GM10248 (cell line): ENCODE measurements around the gene CGA.

Experiments
- CTCF ChIA-PET: fragments of 300-600 bp; sonication (Branson Sonifier 250); formaldehyde crosslinking; extraction: SDS; loops from one replicate; lab custom pipeline; 2021; ENCODE audit warnings: antibody characterized with exemption; lab: Yijun Ruan, JAX
- POLR2A ChIA-PET: fragments of 350-650 bp; sonication (Branson Sonifier 250); formaldehyde crosslinking; extraction: SDS; loops from one replicate; lab custom pipeline; 2020; ENCODE audit warnings: antibody characterized with exemption; lab: Yijun Ruan, JAX
- DNase-seq: peaks from one replicate; pipeline ENCODE4 v3.0.0; 2012; ENCODE audit errors: extremely low spot score
- CTCF ChIP-seq: IDR thresholded peaks from 2 replicates; pipeline ENCODE4 v1.5.1; 2012; ENCODE audit warnings: mild to moderate bottlenecking, low read depth; ENCODE audit errors: extremely low read depth, missing control alignments, control extremely low read depth

CGA gene

GRCh38 chr6:87068795-87069194, 26.1 kb downstream of the CGA start:
- no peak for DNase-seq
- CTCF ChIA-PET, result interaction anchor here (6.7 kb wide), 1 partner anchor 11 kb away, joined by 99 read pairs; no protein-coding TSS in a partner anchor
- POLR2A ChIA-PET, result no interaction called here
- no peak for TF ChIP-seq CTCF

- CTCF ChIA-PET, result interaction anchor here (0.8 to 6.7 kb wide), 28 partner anchors 8 to 1897 kb away, joined by 3 to 99 read pairs (median 4); partner anchors contain the start of genes CFAP206, CGA and SMIM8
- peak; percentile 58 for TF ChIP-seq CTCF
- peak; percentile 60 for DNase-seq
Measured at GRCh38 chr6:87066449-87067333, 28.2 kb downstream of the CGA start.

GRCh38 chr6:87065117-87065516, 29.8 kb downstream of the CGA start:
- TF ChIP-seq CTCF, result no peak
- ChIA-PET CTCF (interaction anchor here (1.5 to 6.7 kb wide), 5 partner anchors 9 to 328 kb away, joined by 6 to 99 read pairs (median 15); partner anchors contain the start of gene CGA), POLR2A (no interaction called here)
- no peak for DNase-seq

More at GRCh38 chr6:87066449-87067333, 28.2 kb downstream of the CGA start:
- POLR2A ChIA-PET, result no interaction called here

- no peak for TF ChIP-seq CTCF
- ChIA-PET CTCF (no interaction called here), POLR2A (no interaction called here)
- DNase-seq, result no peak
Measured at GRCh38 chr6:87059943-87060342, 35.0 kb downstream of the CGA start.

GRCh38 chr6:87054143-87054833, 40.6 kb downstream of the CGA start:
- ChIA-PET CTCF (interaction anchor here (0.9 to 1.6 kb wide), 2 partner anchors 9 to 339 kb away, joined by 3 read pairs; no protein-coding TSS in a partner anchor), POLR2A (no interaction called here)
- no peak for DNase-seq
- TF ChIP-seq CTCF, result no peak

GRCh38 chr6:87053312-87053711, 41.6 kb downstream of the CGA start:
- no peak for DNase-seq
- POLR2A ChIA-PET, result no interaction called here
- TF ChIP-seq CTCF, result no peak
- CTCF ChIA-PET, result interaction anchor here (1.6 kb wide), 1 partner anchor 340 kb away, joined by 3 read pairs; no protein-coding TSS in a partner anchor
